Measurements from ENCODE around the gene HIGD1B. TPM values are rescaled to one million over a fixed set of nuclear protein-coding genes. Genes with fewer than 3 reads are reported as not detected.

Gene HIGD1B
- total RNA-seq, 1 donor from 2014 or later: not detected

Other genes with a start within 250 kb of the HIGD1B start
- 0.45 and 0.55 TPM in 2 replicates for gene MEIOC, start 191.4 kb upstream of the HIGD1B start, total RNA-seq
- gene CCDC43, start 158.1 kb upstream of the HIGD1B start, total RNA-seq: 29.3 and 31.9 TPM in 2 replicates
- gene DBF4B, start 139.2 kb upstream of the HIGD1B start, total RNA-seq: 7.5 and 9.5 TPM in 2 replicates
- 0.43 and 0.65 TPM in 2 replicates for gene ADAM11, start 88.9 kb upstream of the HIGD1B start, total RNA-seq
- gene GJC1, start 17.6 kb upstream of the HIGD1B start, total RNA-seq: 28.0 and 38.4 TPM in 2 replicates
- gene EFTUD2, start 51.6 kb downstream of the HIGD1B start, total RNA-seq: 129 and 133 TPM in 2 replicates
- 0.22 TPM in 1 of 2 replicates, not detected in the other for gene GFAP, start 67.6 kb downstream of the HIGD1B start, total RNA-seq
- 0.82 and 1.8 TPM in 2 replicates for gene KIF18B, start 99.9 kb downstream of the HIGD1B start, total RNA-seq
- not detected in 2 replicates for gene C1QL1, start 120.4 kb downstream of the HIGD1B start, total RNA-seq
- gene DCAKD, start 203.7 kb downstream of the HIGD1B start, total RNA-seq: 34.8 and 43.3 TPM in 2 replicates
- gene NMT1, start 213.4 kb downstream of the HIGD1B start, total RNA-seq: 114 and 130 TPM in 2 replicates

Measured in astrocyte (in vitro differentiated cells and primary cell).